ENCODE data around the gene MINDY2.

The MINDY2 gene

DNA sequence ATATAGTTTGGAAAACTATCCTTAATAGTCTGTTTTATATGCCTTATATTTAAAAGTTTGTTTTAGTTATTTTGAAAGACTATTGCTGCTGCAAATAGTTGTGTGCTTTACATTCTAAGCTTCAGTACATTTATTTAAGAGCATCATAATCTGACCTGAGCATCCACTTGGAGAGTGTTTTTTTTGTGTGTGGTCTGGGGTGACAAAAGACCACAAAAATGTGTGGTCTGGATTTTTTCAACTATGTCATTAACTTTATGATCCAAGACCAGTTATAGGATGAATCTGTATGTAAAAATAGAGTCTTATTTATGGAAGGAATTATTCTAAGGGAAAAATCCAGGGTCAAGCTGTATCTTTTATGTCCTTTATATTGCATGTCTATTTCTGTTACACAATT, 85.0 kb downstream of the MINDY2 start:
- TF ChIP-seq, protein P1, sequence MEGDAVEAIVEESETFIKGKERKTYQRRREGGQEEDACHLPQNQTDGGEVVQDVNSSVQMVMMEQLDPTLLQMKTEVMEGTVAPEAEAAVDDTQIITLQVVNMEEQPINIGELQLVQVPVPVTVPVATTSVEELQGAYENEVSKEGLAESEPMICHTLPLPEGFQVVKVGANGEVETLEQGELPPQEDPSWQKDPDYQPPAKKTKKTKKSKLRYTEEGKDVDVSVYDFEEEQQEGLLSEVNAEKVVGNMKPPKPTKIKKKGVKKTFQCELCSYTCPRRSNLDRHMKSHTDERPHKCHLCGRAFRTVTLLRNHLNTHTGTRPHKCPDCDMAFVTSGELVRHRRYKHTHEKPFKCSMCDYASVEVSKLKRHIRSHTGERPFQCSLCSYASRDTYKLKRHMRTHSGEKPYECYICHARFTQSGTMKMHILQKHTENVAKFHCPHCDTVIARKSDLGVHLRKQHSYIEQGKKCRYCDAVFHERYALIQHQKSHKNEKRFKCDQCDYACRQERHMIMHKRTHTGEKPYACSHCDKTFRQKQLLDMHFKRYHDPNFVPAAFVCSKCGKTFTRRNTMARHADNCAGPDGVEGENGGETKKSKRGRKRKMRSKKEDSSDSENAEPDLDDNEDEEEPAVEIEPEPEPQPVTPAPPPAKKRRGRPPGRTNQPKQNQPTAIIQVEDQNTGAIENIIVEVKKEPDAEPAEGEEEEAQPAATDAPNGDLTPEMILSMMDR (IDR thresholded peaks at IDR 0.05) = no peak

DNA sequence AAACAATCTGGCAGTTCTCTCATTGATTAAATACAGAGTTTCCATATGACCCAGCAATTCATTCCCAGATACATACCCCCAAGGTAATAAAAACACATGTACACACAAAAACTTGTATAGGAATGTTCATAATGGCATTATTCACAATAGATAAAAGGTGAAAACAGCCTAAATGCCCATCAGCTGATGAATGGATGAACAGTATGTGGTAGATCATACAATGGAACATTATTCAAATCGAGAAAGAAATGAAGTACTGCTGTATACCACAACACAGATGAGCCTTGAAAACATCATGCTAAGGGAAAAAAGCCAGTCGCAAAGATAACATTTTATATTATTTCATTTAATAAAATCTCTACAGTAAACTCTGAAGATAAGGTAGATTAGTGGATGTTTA, 91.2 kb downstream of the MINDY2 start:
- TF ChIP-seq, protein P1 (IDR thresholded peaks at IDR 0.05) = no peak

DNA sequence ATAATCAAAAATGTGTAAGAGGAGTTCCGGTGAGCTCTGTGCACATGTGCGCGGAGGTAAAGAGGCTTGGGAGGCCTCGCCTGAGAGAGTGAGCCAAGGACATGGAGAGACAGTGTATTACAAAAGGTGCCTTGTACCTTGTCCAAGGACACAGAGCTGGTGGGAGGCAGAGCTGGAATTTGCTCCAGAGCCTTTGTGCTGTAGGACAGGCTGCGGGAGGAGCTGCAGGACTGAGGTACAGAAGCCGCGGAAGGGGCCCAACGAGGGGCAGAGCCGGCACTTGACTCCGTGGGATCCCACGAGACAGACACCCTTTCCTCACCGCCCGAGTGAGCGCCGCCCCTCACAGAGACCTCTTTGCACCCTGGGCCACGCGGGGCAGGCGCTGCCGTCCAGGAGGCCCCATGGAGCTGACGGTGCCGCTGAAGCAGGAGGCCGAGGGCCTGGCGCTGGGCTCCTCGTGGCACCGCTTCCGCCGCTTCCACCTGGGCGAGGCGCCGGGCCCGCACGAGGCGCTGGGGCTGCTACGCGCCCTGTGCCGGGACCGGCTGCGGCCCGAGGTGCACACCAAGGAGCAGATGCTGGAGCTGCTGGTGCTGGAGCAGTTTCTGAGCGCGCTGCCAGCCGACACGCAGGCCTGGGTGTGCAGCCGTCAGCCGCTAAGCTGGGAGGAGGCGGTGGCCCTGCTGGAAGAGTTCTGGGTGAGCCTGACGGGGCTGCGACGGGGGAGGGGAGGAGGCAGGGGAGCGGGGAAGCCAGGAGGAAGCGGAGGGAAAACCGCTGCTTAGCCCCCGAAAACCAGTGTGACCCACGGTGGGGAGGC, 93.7 kb downstream of the MINDY2 start:
- TF ChIP-seq, protein P1 (IDR thresholded peaks at IDR 0.05) = no peak

DNA sequence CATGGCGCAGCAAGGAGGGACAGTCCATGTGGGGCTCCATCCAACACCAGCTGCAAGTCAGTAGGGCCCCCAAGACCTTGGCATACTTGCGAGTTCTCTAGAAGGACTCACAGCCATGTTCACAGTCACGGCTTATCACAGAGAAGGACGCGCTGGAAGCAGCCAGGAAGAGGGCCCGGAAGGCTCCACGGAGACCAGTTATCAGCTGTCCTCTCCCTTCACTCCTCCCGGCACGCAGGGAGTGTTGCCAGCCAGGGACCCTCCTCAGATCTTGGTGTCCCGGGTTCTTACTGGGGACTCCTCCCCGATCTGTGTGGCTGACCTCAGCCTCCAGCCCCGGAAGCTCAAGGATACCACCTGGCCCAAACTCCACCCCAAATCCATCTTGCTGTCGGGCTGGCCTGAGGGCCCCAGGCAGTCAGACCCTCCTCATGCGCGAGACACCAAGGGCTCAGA, 94.4 kb downstream of the MINDY2 start:
- TF ChIP-seq, protein P1 (IDR thresholded peaks at IDR 0.05) = no peak

DNA sequence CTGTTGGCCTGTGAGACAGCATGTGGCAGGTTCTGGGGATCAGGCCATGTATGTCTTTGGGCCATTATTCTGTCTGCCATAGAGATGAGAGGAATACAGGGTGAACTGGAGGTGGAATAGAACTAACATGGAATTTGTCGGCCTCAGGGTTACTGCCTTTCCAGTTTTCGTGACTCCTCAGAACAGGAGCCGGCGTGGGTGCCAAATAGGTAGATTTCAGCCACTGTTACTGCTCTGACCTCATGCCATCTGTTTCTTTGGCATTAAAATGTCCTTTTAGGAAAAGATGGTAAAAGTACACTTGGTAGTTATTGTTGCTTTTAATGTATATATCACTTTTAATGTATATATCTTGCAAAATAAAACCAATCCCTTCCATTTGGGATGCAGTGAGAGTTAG, 96.8 kb downstream of the MINDY2 start:
- TF ChIP-seq, protein P1 (IDR thresholded peaks at IDR 0.05) = no peak

DNA sequence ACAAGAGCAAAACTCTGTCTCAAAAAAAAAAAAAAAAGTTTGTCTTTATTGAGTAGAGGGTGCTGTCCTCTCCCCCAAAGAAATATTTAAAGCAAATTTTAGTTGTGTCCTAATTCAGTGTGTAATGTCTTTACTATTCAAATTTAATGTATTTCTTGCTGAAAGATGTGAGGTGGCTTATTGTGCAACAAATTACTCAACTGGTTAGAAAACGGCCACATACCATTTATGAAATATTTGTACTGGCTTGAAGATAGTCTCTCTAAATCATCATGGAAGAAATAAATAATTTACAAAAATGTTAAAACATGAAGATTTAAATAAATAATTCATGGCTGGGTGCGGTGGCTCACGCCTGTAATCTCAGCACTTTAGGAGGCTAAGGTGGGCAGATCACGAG, 99.3 kb downstream of the MINDY2 start:
- TF ChIP-seq, protein P1 (IDR thresholded peaks at IDR 0.05) = no peak

DNA sequence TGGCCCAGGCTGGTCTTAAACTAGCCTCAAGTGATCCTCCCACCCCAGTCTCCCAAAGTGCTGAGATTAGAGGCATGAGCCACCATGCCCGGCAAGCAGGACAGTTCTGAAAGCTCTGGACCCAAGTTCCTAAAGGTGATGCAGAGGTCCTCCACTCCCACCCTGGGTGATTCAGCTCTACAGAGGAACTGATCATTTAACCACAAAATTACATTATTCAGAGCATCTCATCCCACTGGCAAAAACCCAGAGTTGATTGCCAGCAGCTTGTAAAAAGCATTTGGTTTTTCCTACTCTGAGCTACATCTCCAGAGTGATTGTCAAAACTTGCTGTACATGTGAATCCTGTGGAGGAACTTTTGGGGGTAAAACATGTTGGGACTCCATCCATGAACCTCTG, 102.2 kb downstream of the MINDY2 start:
- TF ChIP-seq, protein P1 (IDR thresholded peaks at IDR 0.05) = no peak
